ENCODE data around the gene RACGAP1. TPM values are rescaled to one million over a fixed set of nuclear protein-coding genes. Genes with fewer than 3 reads are reported as not detected.
"Not testable (repeated sequence)": the region's sequence is repeated elsewhere in the genome, so short reads cannot be mapped to it uniquely, and the experiment has no call there.

The RACGAP1 gene
- polyA plus RNA-seq, 3 donors: 3.1 to 5.4 (median 3.6) TPM

- Histone ChIP-seq H3K27ac (ENCODE audit: low read depth in 1 of 2, low read length in 2 of 2) (peak overlapping the region in 1 of 2 donors; percentile 86), H3K4me1 (ENCODE audit: control insufficient read depth in 1 of 2, insufficient read depth in 2 of 2, low read length in 2 of 2) (peaks cover 57 to 65% of the 10 kb centered on the region in 2 donors), H3K9ac (ENCODE audit: insufficient read depth, low read length, poor library complexity, severe bottlenecking) (peak overlapping the region; percentile 19), H3K9me3 (replicated peaks in 1 of 2; ENCODE audit: control insufficient read depth in 1 of 2, insufficient read depth in 1 of 2, low read length in 2 of 2) (no peaks in the 10 kb centered on the region), H4K20me1 (ENCODE audit: insufficient read depth, low read length) (no peaks in the 10 kb centered on the region), H3K4me3 (replicated peaks in 1 of 3; ENCODE audit: low read depth in 2 of 3, low read length in 3 of 3) (peak overlapping the region in 2 of 3 experiments; percentile 31 to 65), H3K27me3 (ENCODE audit: control insufficient read depth in 2 of 2, insufficient read depth in 2 of 2, low read length in 2 of 2) (no peaks in the 10 kb centered on the region), H2AFZ (ENCODE audit: insufficient read depth, low read depth, low read length, poor library complexity, severe bottlenecking) (peak overlapping the region; percentile 44), H3K79me2 (ENCODE audit: insufficient read depth, low read length) (peaks cover 7% of the 10 kb centered on the region), H3K4me2 (replicated peaks; ENCODE audit: extremely low read depth, low read length, poor library complexity, severe bottlenecking) (peak overlapping the region; percentile 71), H3K36me3 (replicated peaks in 1 of 2; ENCODE audit: control insufficient read depth in 1 of 2, insufficient read depth in 2 of 2, low read length in 2 of 2) (peaks cover 16 to 36% of the 10 kb centered on the region in 2 donors)
- TF ChIP-seq CTCF (IDR thresholded peaks at IDR 0.05): no peak
- Mint-ChIP-seq H3K36me3 (peaks cover 32 to 43% of the 10 kb centered on the region in 2 donors), H3K4me1 (peaks cover 58% of the 10 kb centered on the region), H3K4me3 (peak overlapping the region; percentile 21 to 80), H3K27ac (peak overlapping the region; percentile 84 to 91 (median 90)), H3K9me3 (peaks cover 0 to 4% (median 0%) of the 10 kb centered on the region in 7 donors), H3K27me3 (ENCODE audit: low read depth in 3 of 3) (peaks cover 0 to 1% (median 0%) of the 10 kb centered on the region in 3 donors)
- intact Hi-C loops (cut with micrococcal nuclease): no loop called here
- peak; percentile 53 to 92 (median 76) for DNase-seq
- WGBS (ENCODE audit: insufficient coverage): no CpG with 5 or more reads among the region's 4 CpGs
Observed at GRCh38 chr12:49990273-49990672, 35.0 kb downstream of the RACGAP1 start.

- Histone ChIP-seq H3K4me3 (replicated peaks in 1 of 3; ENCODE audit: low read depth in 2 of 3, low read length in 3 of 3) (peak overlapping the region in 1 of 3 experiments; percentile 65), H3K36me3 (replicated peaks in 1 of 2; ENCODE audit: control insufficient read depth in 1 of 2, insufficient read depth in 2 of 2, low read length in 2 of 2) (peaks cover 14 to 29% of the 10 kb centered on the region in 2 donors), H3K27ac (ENCODE audit: low read depth in 1 of 2, low read length in 2 of 2) (peak overlapping the region in 1 of 2 donors; percentile 86), H3K4me1 (ENCODE audit: control insufficient read depth in 1 of 2, insufficient read depth in 2 of 2, low read length in 2 of 2) (peaks cover 63 to 73% of the 10 kb centered on the region in 2 donors)
- H3K79me2 ChIP-seq (ENCODE audit: insufficient read depth, low read length); intact Hi-C loops (cut with micrococcal nuclease); DNase-seq; H3K4me2 ChIP-seq (replicated peaks; ENCODE audit: extremely low read depth, low read length, poor library complexity, severe bottlenecking); H3K9me3 ChIP-seq (replicated peaks in 1 of 2; ENCODE audit: control insufficient read depth in 1 of 2, insufficient read depth in 1 of 2, low read length in 2 of 2); H3K27me3 Mint-ChIP-seq (ENCODE audit: low read depth in 3 of 3); H3K9me3 Mint-ChIP-seq; H3K27me3 ChIP-seq (ENCODE audit: control insufficient read depth in 2 of 2, insufficient read depth in 2 of 2, low read length in 2 of 2); H3K9ac ChIP-seq (ENCODE audit: insufficient read depth, low read length, poor library complexity, severe bottlenecking); H2AFZ ChIP-seq (ENCODE audit: insufficient read depth, low read depth, low read length, poor library complexity, severe bottlenecking); H4K20me1 ChIP-seq (ENCODE audit: insufficient read depth, low read length); H3K4me3 Mint-ChIP-seq: not testable (repeated sequence)
- Mint-ChIP-seq H3K27ac (peak overlapping the region; percentile 76 to 90 (median 82)), H3K36me3 (peaks cover 29 to 34% of the 10 kb centered on the region in 2 donors), H3K4me1 (peaks cover 67% of the 10 kb centered on the region)
- 80% methylated on average over 1 of the region's 2 CpGs for WGBS (ENCODE audit: insufficient coverage)
Observed at GRCh38 chr12:49989400-49989799, 35.9 kb downstream of the RACGAP1 start.

Measured in CD14-positive monocyte (primary cell).